ENCODE results near the gene BCAR3.

- no peak for TF ChIP-seq FOXS1 (CRISPR knock-in tag; IDR thresholded peaks at IDR 0.05)
- TF ChIP-seq, protein P1, sequence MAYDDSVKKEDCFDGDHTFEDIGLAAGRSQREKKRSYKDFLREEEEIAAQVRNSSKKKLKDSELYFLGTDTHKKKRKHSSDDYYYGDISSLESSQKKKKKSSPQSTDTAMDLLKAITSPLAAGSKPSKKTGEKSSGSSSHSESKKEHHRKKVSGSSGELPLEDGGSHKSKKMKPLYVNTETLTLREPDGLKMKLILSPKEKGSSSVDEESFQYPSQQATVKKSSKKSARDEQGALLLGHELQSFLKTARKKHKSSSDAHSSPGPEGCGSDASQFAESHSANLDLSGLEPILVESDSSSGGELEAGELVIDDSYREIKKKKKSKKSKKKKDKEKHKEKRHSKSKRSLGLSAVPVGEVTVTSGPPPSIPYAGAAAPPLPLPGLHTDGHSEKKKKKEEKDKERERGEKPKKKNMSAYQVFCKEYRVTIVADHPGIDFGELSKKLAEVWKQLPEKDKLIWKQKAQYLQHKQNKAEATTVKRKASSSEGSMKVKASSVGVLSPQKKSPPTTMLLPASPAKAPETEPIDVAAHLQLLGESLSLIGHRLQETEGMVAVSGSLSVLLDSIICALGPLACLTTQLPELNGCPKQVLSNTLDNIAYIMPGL (CRISPR knock-in tag; IDR thresholded peaks at IDR 0.05; ENCODE audit: borderline replicate concordance) = no peak
- TF ChIP-seq POLR2A (IDR thresholded peaks at IDR 0.05; ENCODE audit: low read length) = no peak
- no peak for TF ChIP-seq PHF8 (IDR thresholded peaks at IDR 0.05; ENCODE audit: borderline replicate concordance, low read depth)
- TF ChIP-seq, protein P2, sequence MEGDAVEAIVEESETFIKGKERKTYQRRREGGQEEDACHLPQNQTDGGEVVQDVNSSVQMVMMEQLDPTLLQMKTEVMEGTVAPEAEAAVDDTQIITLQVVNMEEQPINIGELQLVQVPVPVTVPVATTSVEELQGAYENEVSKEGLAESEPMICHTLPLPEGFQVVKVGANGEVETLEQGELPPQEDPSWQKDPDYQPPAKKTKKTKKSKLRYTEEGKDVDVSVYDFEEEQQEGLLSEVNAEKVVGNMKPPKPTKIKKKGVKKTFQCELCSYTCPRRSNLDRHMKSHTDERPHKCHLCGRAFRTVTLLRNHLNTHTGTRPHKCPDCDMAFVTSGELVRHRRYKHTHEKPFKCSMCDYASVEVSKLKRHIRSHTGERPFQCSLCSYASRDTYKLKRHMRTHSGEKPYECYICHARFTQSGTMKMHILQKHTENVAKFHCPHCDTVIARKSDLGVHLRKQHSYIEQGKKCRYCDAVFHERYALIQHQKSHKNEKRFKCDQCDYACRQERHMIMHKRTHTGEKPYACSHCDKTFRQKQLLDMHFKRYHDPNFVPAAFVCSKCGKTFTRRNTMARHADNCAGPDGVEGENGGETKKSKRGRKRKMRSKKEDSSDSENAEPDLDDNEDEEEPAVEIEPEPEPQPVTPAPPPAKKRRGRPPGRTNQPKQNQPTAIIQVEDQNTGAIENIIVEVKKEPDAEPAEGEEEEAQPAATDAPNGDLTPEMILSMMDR (IDR thresholded peaks at IDR 0.05) = no peak
- TF ChIP-seq SMC3 (IDR thresholded peaks at IDR 0.05) = no peak
- no peak for TF ChIP-seq POLR2AphosphoS2 (conservative IDR thresholded peaks at IDR 0.05; ENCODE audit: low read length)
Measured at GRCh38 chr1:93594603-93594880, 87.1 kb downstream of the BCAR3 start.

Data from A549 (cell line).